ENCODE data around the gene DNASE2B. TPM values are rescaled to one million over a fixed set of nuclear protein-coding genes. Genes with fewer than 3 reads are reported as not detected.

Gene DNASE2B
- polyA plus RNA-seq, 2 of the 4 experiments (the other 2 are of a cell fraction): not detected

GRCh38 chr1:84377480-84378095 lies 20.7 kb upstream of the DNASE2B start:
- ChIA-PET CTCF (no interaction called here), POLR2A (no interaction called here)
- no peaks in the 10 kb centered on the region for H3K9me3 ChIP-seq
- no peak overlapping the region for H3K4me3 ChIP-seq
- DNase-seq (ENCODE audit: low read depth in 1 of 2, low spot score in 1 of 2) (no peak), ATAC-seq (no peak), FAIRE-seq (no peak)
- 64% methylated on average over 3 of the region's 3 CpGs for WGBS (ENCODE audit: missing lambda C conversion rate)
- H3K27ac ChIP-seq: no peak overlapping the region
- H3K4me1 ChIP-seq: no peaks in the 10 kb centered on the region
- no peak for TF ChIP-seq PHF8 (IDR thresholded peaks at IDR 0.05; ENCODE audit: borderline replicate concordance, low read depth)
- TF ChIP-seq GATA3 (IDR thresholded peaks at IDR 0.05; ENCODE audit: borderline replicate concordance): no peak
- TF ChIP-seq TP53 (CRISPR knock-in tag; IDR thresholded peaks at IDR 0.05): no peak
- TF ChIP-seq RFX5 (IDR thresholded peaks at IDR 0.05): no peak
- no peak for TF ChIP-seq SMC3 (IDR thresholded peaks at IDR 0.05)
- TF ChIP-seq POLR2A (IDR thresholded peaks at IDR 0.05; ENCODE audit: low read length): no peak
- TF ChIP-seq EHMT2 (IDR thresholded peaks at IDR 0.05; ENCODE audit: low read depth): no peak
- TF ChIP-seq HES2 (IDR thresholded peaks at IDR 0.05): no peak
- TF ChIP-seq FOSB (CRISPR knock-in tag; IDR thresholded peaks at IDR 0.05): no peak
- no peak for TF ChIP-seq ESRRA (IDR thresholded peaks at IDR 0.05; ENCODE audit: borderline replicate concordance, low read length)
- no peak for TF ChIP-seq MYC (IDR thresholded peaks at IDR 0.05; ENCODE audit: borderline replicate concordance, low read length)
- no peak for TF ChIP-seq FOSL2 (IDR thresholded peaks at IDR 0.05)
- TF ChIP-seq FOSL2 (CRISPR knock-in tag; IDR thresholded peaks at IDR 0.05): no peak
- TF ChIP-seq RCOR1 (IDR thresholded peaks at IDR 0.05; ENCODE audit: low read depth, low read length): no peak
- TF ChIP-seq ZSCAN20 (CRISPR knock-in tag; IDR thresholded peaks at IDR 0.05): no peak
- TF ChIP-seq NFE2L2 (conservative IDR thresholded peaks at IDR 0.05; ENCODE audit: low read length): no peak
- TF ChIP-seq CTCF (IDR thresholded peaks at IDR 0.05): no peak
- no peak for TF ChIP-seq EHF (CRISPR knock-in tag; IDR thresholded peaks at IDR 0.05)
- no peak overlapping the region for H3K4me2 ChIP-seq

GRCh38 chr1:84379138-84379916 lies 19.0 kb upstream of the DNASE2B start:
- ChIA-PET POLR2A (no interaction called here), CTCF (interaction anchor here (1.1 to 1.5 kb wide), 2 partner anchors 9 to 13 kb away, joined by 3 read pairs; no protein-coding TSS in a partner anchor)
- H3K4me2 ChIP-seq: no peak overlapping the region
- H3K4me3 ChIP-seq: no peak overlapping the region
- DNase-seq (ENCODE audit: low read depth in 1 of 2, low spot score in 1 of 2) (no peak), FAIRE-seq (no peak), ATAC-seq (no peak)
- no peaks in the 10 kb centered on the region for H3K4me1 ChIP-seq
- TF ChIP-seq, protein P1, sequence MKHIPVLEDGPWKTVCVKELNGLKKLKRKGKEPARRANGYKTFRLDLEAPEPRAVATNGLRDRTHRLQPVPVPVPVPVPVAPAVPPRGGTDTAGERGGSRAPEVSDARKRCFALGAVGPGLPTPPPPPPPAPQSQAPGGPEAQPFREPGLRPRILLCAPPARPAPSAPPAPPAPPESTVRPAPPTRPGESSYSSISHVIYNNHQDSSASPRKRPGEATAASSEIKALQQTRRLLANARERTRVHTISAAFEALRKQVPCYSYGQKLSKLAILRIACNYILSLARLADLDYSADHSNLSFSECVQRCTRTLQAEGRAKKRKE (CRISPR knock-in tag; IDR thresholded peaks at IDR 0.05; ENCODE audit: low read depth): no peak
- TF ChIP-seq HEYL (CRISPR knock-in tag; IDR thresholded peaks at IDR 0.05): no peak
- no peak for TF ChIP-seq HDAC2 (IDR thresholded peaks at IDR 0.05)
- TF ChIP-seq, protein P2, sequence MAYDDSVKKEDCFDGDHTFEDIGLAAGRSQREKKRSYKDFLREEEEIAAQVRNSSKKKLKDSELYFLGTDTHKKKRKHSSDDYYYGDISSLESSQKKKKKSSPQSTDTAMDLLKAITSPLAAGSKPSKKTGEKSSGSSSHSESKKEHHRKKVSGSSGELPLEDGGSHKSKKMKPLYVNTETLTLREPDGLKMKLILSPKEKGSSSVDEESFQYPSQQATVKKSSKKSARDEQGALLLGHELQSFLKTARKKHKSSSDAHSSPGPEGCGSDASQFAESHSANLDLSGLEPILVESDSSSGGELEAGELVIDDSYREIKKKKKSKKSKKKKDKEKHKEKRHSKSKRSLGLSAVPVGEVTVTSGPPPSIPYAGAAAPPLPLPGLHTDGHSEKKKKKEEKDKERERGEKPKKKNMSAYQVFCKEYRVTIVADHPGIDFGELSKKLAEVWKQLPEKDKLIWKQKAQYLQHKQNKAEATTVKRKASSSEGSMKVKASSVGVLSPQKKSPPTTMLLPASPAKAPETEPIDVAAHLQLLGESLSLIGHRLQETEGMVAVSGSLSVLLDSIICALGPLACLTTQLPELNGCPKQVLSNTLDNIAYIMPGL (CRISPR knock-in tag; IDR thresholded peaks at IDR 0.05; ENCODE audit: borderline replicate concordance): no peak
- no peak for TF ChIP-seq RARB (CRISPR knock-in tag; IDR thresholded peaks at IDR 0.05)
- TF ChIP-seq, protein P3, sequence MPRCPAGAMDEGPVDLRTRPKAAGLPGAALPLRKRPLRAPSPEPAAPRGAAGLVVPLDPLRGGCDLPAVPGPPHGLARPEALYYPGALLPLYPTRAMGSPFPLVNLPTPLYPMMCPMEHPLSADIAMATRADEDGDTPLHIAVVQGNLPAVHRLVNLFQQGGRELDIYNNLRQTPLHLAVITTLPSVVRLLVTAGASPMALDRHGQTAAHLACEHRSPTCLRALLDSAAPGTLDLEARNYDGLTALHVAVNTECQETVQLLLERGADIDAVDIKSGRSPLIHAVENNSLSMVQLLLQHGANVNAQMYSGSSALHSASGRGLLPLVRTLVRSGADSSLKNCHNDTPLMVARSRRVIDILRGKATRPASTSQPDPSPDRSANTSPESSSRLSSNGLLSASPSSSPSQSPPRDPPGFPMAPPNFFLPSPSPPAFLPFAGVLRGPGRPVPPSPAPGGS (IDR thresholded peaks at IDR 0.05): no peak
- TF ChIP-seq RNF2 (IDR thresholded peaks at IDR 0.05; ENCODE audit: borderline replicate concordance, low read depth): no peak
- no peak for TF ChIP-seq CHD4 (IDR thresholded peaks at IDR 0.05; ENCODE audit: borderline replicate concordance)
- TF ChIP-seq USF2 (IDR thresholded peaks at IDR 0.05): no peak
- TF ChIP-seq ZC3H11A (IDR thresholded peaks at IDR 0.05): no peak
- TF ChIP-seq CEBPB (IDR thresholded peaks at IDR 0.05): no peak
- TF ChIP-seq ESRRA (IDR thresholded peaks at IDR 0.05; ENCODE audit: borderline replicate concordance, low read length): no peak
- WGBS (ENCODE audit: missing lambda C conversion rate): 92% methylated on average over 4 of the region's 4 CpGs
- H3K27ac ChIP-seq: no peak overlapping the region
- no peaks in the 10 kb centered on the region for H3K9me3 ChIP-seq

Measured in A549 (cell line).